Activated CD4-positive, alpha-beta T cell treated with anti-CD3 and anti-CD28 coated beads, Interleukin-2, amount 10 ng/mL, durations not matched to agents 7 days and 5 days (primary cell): Measurements from ENCODE around the gene PSMD13. TPM values are rescaled to one million over a fixed set of nuclear protein-coding genes. Genes with fewer than 3 reads are reported as not detected.
"Not testable (repeated sequence)": the region's sequence is repeated elsewhere in the genome, so short reads cannot be mapped to it uniquely, and the experiment has no call there.

Source experiments
- CTCF ChIA-PET: fragments of 350-600 bp; sonication (Branson Sonifier 250); formaldehyde crosslinking; loops from one replicate; lab custom pipeline; 2021; ENCODE audit warnings: antibody characterized with exemption; lab: Charles Lee
- POLR2A ChIA-PET: fragments of 350-600 bp; sonication (Branson Sonifier 250); formaldehyde crosslinking; loops from one replicate; lab custom pipeline; 2021; ENCODE audit warnings: antibody characterized with exemption; lab: Charles Lee
- DNase-seq: peaks from one replicate; pipeline ENCODE4 v3.0.0-alpha.2; 2020
- H3K27ac Mint-ChIP-seq: one replicate; pipeline ENCODE4 v1.8.0; 2021; ENCODE audit warnings: mild to moderate bottlenecking, moderate library complexity, mixed read lengths
- H3K27me3 Mint-ChIP-seq: one replicate; pipeline ENCODE4 v1.8.0; 2021; ENCODE audit warnings: mixed read lengths
- H3K36me3 Mint-ChIP-seq: one replicate; pipeline ENCODE4 v1.8.0; 2021; ENCODE audit warnings: low read depth, mixed read lengths
- H3K4me1 Mint-ChIP-seq: one replicate; pipeline ENCODE4 v1.8.0; 2021; ENCODE audit warnings: mixed read lengths
- H3K4me3 Mint-ChIP-seq: one replicate; pipeline ENCODE4 v1.8.0; 2021; ENCODE audit warnings: mild to moderate bottlenecking, moderate library complexity, mixed read lengths
- H3K9me3 Mint-ChIP-seq: one replicate; pipeline ENCODE4 v1.8.0; 2021; ENCODE audit warnings: mixed read lengths
- total RNA-seq, 2 experiments: library from RNA; stranded (reverse); gene quantifications; one replicate each; pipeline ENCODE4 v1.2.3, GENCODE V29; 2021

The PSMD13 gene
- 100 to 1,000 TPM; 125 to 153 TPM for total RNA-seq

GRCh38 chr11:236774-237767 is at the start of gene PSMD13:
TSS of gene PSMD13 (plus strand) at chr11:236976. CDS start at chr11:237050, 74 bp downstream.
- Mint-ChIP-seq H3K36me3 (peaks cover 22% of the 10 kb centered on the region), H3K9me3 (no peaks in the 10 kb centered on the region), H3K27ac (peak within 1 kb of the TSS; percentile 99), H3K27me3 (no peaks in the 10 kb centered on the region), H3K4me3 (peak within 1 kb of the TSS; percentile 97), H3K4me1 (peaks cover 47% of the 10 kb centered on the region)
- ChIA-PET POLR2A (no interaction called here), CTCF (interaction anchor here (0.5 to 2.2 kb wide), 7 partner anchors 11 to 482 kb away, joined by 3 to 14 read pairs (median 4); partner anchors contain the start of genes BET1L, PHRF1 and RIC8A)
- DNase-seq, result peak; percentile 90

- POLR2A ChIA-PET, H3K4me3 Mint-ChIP-seq, H3K9me3 Mint-ChIP-seq, H3K36me3 Mint-ChIP-seq, DNase-seq, H3K27me3 Mint-ChIP-seq, H3K27ac Mint-ChIP-seq, CTCF ChIA-PET: not testable (repeated sequence)
- H3K4me1 Mint-ChIP-seq, result peaks cover 11% of the 10 kb centered on the region
These were observed 47.5 kb upstream of the PSMD13 start for GRCh38 chr11:189200-189783.

GRCh38 chr11:189843-190311 is 46.9 kb upstream of the PSMD13 start:
- POLR2A ChIA-PET, H3K9me3 Mint-ChIP-seq, CTCF ChIA-PET, H3K27ac Mint-ChIP-seq, H3K27me3 Mint-ChIP-seq, H3K36me3 Mint-ChIP-seq, H3K4me3 Mint-ChIP-seq: not testable (repeated sequence)
- DNase-seq, result peak; percentile 41
- peaks cover 11% of the 10 kb centered on the region for H3K4me1 Mint-ChIP-seq

GRCh38 chr11:190546-190945 is 46.2 kb upstream of the PSMD13 start:
- H3K4me3 Mint-ChIP-seq, H3K36me3 Mint-ChIP-seq, POLR2A ChIA-PET, H3K27me3 Mint-ChIP-seq, CTCF ChIA-PET, H3K27ac Mint-ChIP-seq, H3K9me3 Mint-ChIP-seq, DNase-seq: not testable (repeated sequence)
- H3K4me1 Mint-ChIP-seq, result peaks cover 11% of the 10 kb centered on the region

- peak; percentile 61 for DNase-seq
- H3K9me3 Mint-ChIP-seq, CTCF ChIA-PET, H3K36me3 Mint-ChIP-seq, H3K4me3 Mint-ChIP-seq, POLR2A ChIA-PET, H3K27me3 Mint-ChIP-seq: not testable (repeated sequence)
- Mint-ChIP-seq H3K27ac (peak overlapping the region; percentile 84), H3K4me1 (peaks cover 11% of the 10 kb centered on the region)
These were observed 45.0 kb upstream of the PSMD13 start for GRCh38 chr11:191490-192478.

- H3K36me3 Mint-ChIP-seq, H3K27ac Mint-ChIP-seq, H3K4me3 Mint-ChIP-seq, H3K27me3 Mint-ChIP-seq, DNase-seq, CTCF ChIA-PET, H3K9me3 Mint-ChIP-seq, POLR2A ChIA-PET: not testable (repeated sequence)
- H3K4me1 Mint-ChIP-seq, result peaks cover 11% of the 10 kb centered on the region
These were observed 44.1 kb upstream of the PSMD13 start, which contains the start of gene SCGB1C1 for GRCh38 chr11:192674-193128. TSS of gene SCGB1C1 (plus strand) at chr11:193078. CDS start at chr11:193100, 22 bp downstream.

GRCh38 chr11:193481-193880 is 43.3 kb upstream of the PSMD13 start:
- POLR2A ChIA-PET, H3K27me3 Mint-ChIP-seq, H3K27ac Mint-ChIP-seq, H3K36me3 Mint-ChIP-seq, DNase-seq, CTCF ChIA-PET, H3K9me3 Mint-ChIP-seq, H3K4me3 Mint-ChIP-seq: not testable (repeated sequence)
- peaks cover 11% of the 10 kb centered on the region for H3K4me1 Mint-ChIP-seq

- peak; percentile 5 for DNase-seq
- no peaks in the 10 kb centered on the region for H3K27me3 Mint-ChIP-seq
- ChIA-PET POLR2A (no interaction called here), CTCF (interaction anchor here (1.7 kb wide), 1 partner anchor 10 kb away, joined by 6 read pairs; the partner anchor contains the start of genes BET1L and RIC8A)
- H3K4me3 Mint-ChIP-seq, result no peak overlapping the region
- H3K9me3 Mint-ChIP-seq, result no peaks in the 10 kb centered on the region
- peaks cover 13% of the 10 kb centered on the region for H3K4me1 Mint-ChIP-seq
- H3K27ac Mint-ChIP-seq, result no peak overlapping the region
- H3K36me3 Mint-ChIP-seq, result no peaks in the 10 kb centered on the region
These were observed 39.7 kb upstream of the PSMD13 start for GRCh38 chr11:196786-197731.

GRCh38 chr11:197741-198235 is 39.0 kb upstream of the PSMD13 start:
- no peaks in the 10 kb centered on the region for H3K27me3 Mint-ChIP-seq
- CTCF ChIA-PET, result interaction anchor here (1.7 kb wide), 1 partner anchor 9 kb away, joined by 6 read pairs; the partner anchor contains the start of genes BET1L and RIC8A
- H3K4me3 Mint-ChIP-seq, result no peak overlapping the region
- peaks cover 3% of the 10 kb centered on the region for H3K36me3 Mint-ChIP-seq
- H3K4me1 Mint-ChIP-seq, result peaks cover 18% of the 10 kb centered on the region
- DNase-seq, result no peak
- POLR2A ChIA-PET, result no interaction called here
- peak overlapping the region; percentile 25 for H3K27ac Mint-ChIP-seq
- no peaks in the 10 kb centered on the region for H3K9me3 Mint-ChIP-seq

- POLR2A ChIA-PET, result no interaction called here
- Mint-ChIP-seq H3K4me3 (no peak overlapping the region), H3K9me3 (no peaks in the 10 kb centered on the region), H3K27ac (peak overlapping the region; percentile 31), H3K36me3 (peaks cover 8% of the 10 kb centered on the region), H3K4me1 (peaks cover 23% of the 10 kb centered on the region), H3K27me3 (no peaks in the 10 kb centered on the region)
- DNase-seq, result peak; percentile 4
- CTCF ChIA-PET, result interaction anchor here (1.1 to 1.7 kb wide), 2 partner anchors 9 to 52 kb away, joined by 3 to 6 read pairs; partner anchors contain the start of genes BET1L and RIC8A
These were observed 38.5 kb upstream of the PSMD13 start for GRCh38 chr11:198236-198806.
